Breast epithelium (tissue), 4 donors: ENCODE measurements around the gene REC114. TPM values are rescaled to one million over a fixed set of nuclear protein-coding genes. Genes with fewer than 3 reads are reported as not detected.

Experiments used
- DNase-seq, 2 donors: peaks; one replicate each; pipeline ENCODE4 v3.0.0-alpha.2; 2019; ENCODE audit warnings: low spot score in 2 of 2
- H3K27ac ChIP-seq, 2 donors: fragments of 200-600 bp; sonication (generic) in 1 of 2; one replicate each; pipeline ENCODE4 v1.5.1; 2016 to 2019; ENCODE audit warnings: mild to moderate bottlenecking in 1 of 2
- H3K27me3 ChIP-seq, 2 donors: fragments of 200-600 bp; sonication (generic) in 1 of 2; one replicate each; pipeline versions ENCODE4 v1.5.1 to v1.6.0; 2017 to 2019; ENCODE audit warnings: control low read depth in 1 of 2, mild to moderate bottlenecking in 1 of 2
- H3K36me3 ChIP-seq: fragments of 200-600 bp; one replicate; pipeline ENCODE4 v1.5.1; 2019
- H3K4me1 ChIP-seq, 2 donors: fragments of 200-600 bp; sonication (generic); one replicate each; pipeline ENCODE4 v1.5.1; 2016 to 2019; ENCODE audit warnings: control low read depth in 1 of 2
- H3K4me3 ChIP-seq, 3 donors: fragments of 200-600 bp; sonication (generic); 1 replicate in 2 of 3; 2 replicates in 1 of 3; pipeline ENCODE4 v1.5.1; 2016 to 2019; ENCODE audit warnings: mild to moderate bottlenecking in 3 of 3, moderate library complexity in 2 of 3
- H3K9me3 ChIP-seq, 2 donors: fragments of 200-600 bp; sonication (generic) in 1 of 2; one replicate each; pipeline ENCODE4 v1.5.1; 2016 to 2019; ENCODE audit warnings: control low read depth in 1 of 2
- CTCF ChIP-seq, 3 donors: fragments of 450-650 bp; IDR thresholded peaks; one replicate each; pipeline ENCODE4 v1.5.1; 2016 to 2017; ENCODE audit warnings: antibody characterized with exemption in 3 of 3, mild to moderate bottlenecking in 3 of 3, moderate library complexity in 3 of 3
- POLR2A ChIP-seq: fragments of 450-650 bp; IDR thresholded peaks from one replicate; pipeline ENCODE4 v1.6.1; 2016; ENCODE audit warnings: antibody characterized with exemption, mild to moderate bottlenecking, moderate library complexity
- POLR2AphosphoS5 ChIP-seq, 3 donors: sonication (generic); formaldehyde crosslinking; IDR thresholded peaks; one replicate each; pipeline ENCODE4 v1.6.1; 2017; ENCODE audit warnings: antibody characterized with exemption in 3 of 3
- intact Hi-C: fragments of 100-400 bp; cut with DNase I; formaldehyde crosslinking; loops from one replicate; pipeline ENCODE4 v1.15.1; 2023; ENCODE audit warnings: low total_unique reads
- total RNA-seq, 3 donors: library from RNA; depleted of rRNA; stranded (reverse); fragments of >200 nt; gene quantifications; one replicate each; pipeline ENCODE4 v1.1.0, GENCODE V29; 2016

Gene REC114
- total RNA-seq, 3 donors from 2014 or later: not detected

GRCh38 chr15:73584699-73585420, 141.9 kb downstream of the REC114 start:
- TF ChIP-seq POLR2AphosphoS5 (IDR thresholded peaks at IDR 0.05): no peak
- no peak for TF ChIP-seq POLR2A
- no peak for TF ChIP-seq CTCF (IDR thresholded peaks at IDR 0.05)
- no peak for DNase-seq
- Histone ChIP-seq H3K9me3 (no peaks in the 10 kb centered on the region), H3K4me1 (no peaks in the 10 kb centered on the region), H3K36me3 (no peaks in the 10 kb centered on the region), H3K27me3 (no peaks in the 10 kb centered on the region), H3K27ac (no peak overlapping the region), H3K4me3 (no peak overlapping the region)
- intact Hi-C loops: no loop called here

DNA sequence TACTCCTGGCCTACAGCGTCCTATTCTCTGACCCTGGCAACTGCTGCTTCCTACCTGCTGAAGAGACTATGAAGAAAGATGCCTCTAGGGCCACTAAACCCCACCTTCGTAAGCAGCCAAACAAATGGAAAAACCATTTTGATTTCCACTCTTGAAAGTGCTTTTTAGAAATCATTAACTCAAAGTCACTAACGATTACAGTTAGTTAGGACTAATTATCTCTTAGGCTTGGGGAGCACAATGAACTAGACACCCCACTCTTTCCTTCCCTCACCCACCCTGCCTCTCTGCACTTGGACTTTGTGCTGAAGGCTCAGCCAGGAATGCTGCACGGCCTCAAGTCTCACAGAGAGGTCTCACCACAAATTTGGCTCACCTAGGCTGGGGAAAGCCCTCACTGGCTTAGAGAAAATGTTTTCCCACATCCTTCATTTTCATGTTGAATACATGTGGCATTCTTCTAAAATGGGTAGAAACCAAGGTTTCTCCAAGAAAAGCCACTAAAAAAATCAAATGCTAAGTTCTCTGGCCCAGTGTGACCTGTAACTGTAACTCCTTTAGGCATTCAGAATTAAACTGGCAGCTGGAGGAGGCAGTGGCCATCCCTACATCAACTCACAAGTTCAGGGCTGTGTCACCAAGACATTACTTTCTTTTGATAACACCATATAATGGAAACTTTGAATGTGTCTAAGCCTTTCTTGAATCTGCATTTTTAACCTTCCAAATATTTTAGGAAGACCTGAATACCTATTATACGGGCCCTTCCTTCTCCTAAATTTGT, 143.1 kb downstream of the REC114 start:
- Histone ChIP-seq H3K4me1 (no peaks in the 10 kb centered on the region), H3K4me3 (no peak overlapping the region), H3K27ac (no peak overlapping the region), H3K9me3 (no peaks in the 10 kb centered on the region), H3K36me3 (no peaks in the 10 kb centered on the region), H3K27me3 (no peaks in the 10 kb centered on the region)
- DNase-seq: no peak
- no peak for TF ChIP-seq POLR2A
- no peak for TF ChIP-seq CTCF (IDR thresholded peaks at IDR 0.05)
- no peak for TF ChIP-seq POLR2AphosphoS5 (IDR thresholded peaks at IDR 0.05)
- intact Hi-C loops: no loop called here

DNA sequence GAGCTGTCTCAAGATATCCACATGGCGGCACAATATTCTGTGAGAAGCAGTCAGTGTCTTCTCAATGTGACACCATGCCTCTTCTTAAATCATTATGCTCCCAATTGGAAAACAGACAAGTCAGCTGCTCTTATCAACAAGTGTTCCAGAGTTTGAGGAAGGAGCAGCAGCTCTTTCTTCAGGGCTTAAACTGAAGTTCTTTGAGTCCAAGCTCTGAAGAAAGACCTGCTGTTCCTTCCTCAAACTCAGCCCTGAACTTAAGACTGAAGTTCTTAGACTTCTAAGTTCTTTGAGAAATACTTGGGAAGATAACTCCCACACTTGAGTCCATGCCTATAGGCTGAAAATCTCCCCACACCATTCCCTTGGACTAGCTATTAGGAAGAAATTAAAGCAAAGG, 146.8 kb downstream of the REC114 start:
- Histone ChIP-seq H3K27ac (no peak overlapping the region), H3K4me3 (no peak overlapping the region), H3K9me3 (no peaks in the 10 kb centered on the region), H3K4me1 (no peaks in the 10 kb centered on the region), H3K27me3 (no peaks in the 10 kb centered on the region), H3K36me3 (no peaks in the 10 kb centered on the region)
- intact Hi-C loops: loop anchor here (1.0 kb wide), 1 partner anchor 19 kb away; no protein-coding TSS in a partner anchor
- no peak for DNase-seq
- TF ChIP-seq POLR2AphosphoS5 (IDR thresholded peaks at IDR 0.05): no peak
- TF ChIP-seq POLR2A: no peak
- no peak for TF ChIP-seq CTCF (IDR thresholded peaks at IDR 0.05)

- Histone ChIP-seq H3K27ac (no peak overlapping the region), H3K9me3 (no peaks in the 10 kb centered on the region), H3K36me3 (no peaks in the 10 kb centered on the region), H3K4me1 (no peaks in the 10 kb centered on the region), H3K4me3 (no peak overlapping the region), H3K27me3 (no peaks in the 10 kb centered on the region)
- TF ChIP-seq POLR2AphosphoS5 (IDR thresholded peaks at IDR 0.05) (no peak), CTCF (IDR thresholded peaks at IDR 0.05) (no peak), POLR2A (no peak)
- DNase-seq: no peak
- intact Hi-C loops: loop anchor here (1.0 kb wide), 1 partner anchor 18 kb away; no protein-coding TSS in a partner anchor
Measured at GRCh38 chr15:73590263-73590662, 147.3 kb downstream of the REC114 start.
